Mucosa of descending colon (tissue), 3 donors: ENCODE data around the gene DHX9. TPM values are rescaled to one million over a fixed set of nuclear protein-coding genes. Genes with fewer than 3 reads are reported as not detected.

Source experiments
- ATAC-seq: fragments of 200-7000 bp; cut with Tn5 transposase; one replicate; pipeline ENCODE4 v1.9.1; 2020; ENCODE audit warnings: mild to moderate bottlenecking, moderate library complexity
- DNase-seq, 3 donors: peaks; one replicate each; pipeline ENCODE4 v3.0.0-alpha.2; 2020
- H3K36me3 ChIP-seq: fragments of 200-600 bp; one replicate; pipeline ENCODE4 v1.8.0; 2021; ENCODE audit warnings: low read depth, mild to moderate bottlenecking
- H3K4me1 ChIP-seq: fragments of 200-600 bp; one replicate; pipeline ENCODE4 v1.8.0; 2021; ENCODE audit warnings: low read depth, mild to moderate bottlenecking
- H3K4me3 ChIP-seq: fragments of 200-600 bp; one replicate; pipeline ENCODE4 v1.8.0; 2021; ENCODE audit warnings: mild to moderate bottlenecking
- H3K9me3 ChIP-seq: fragments of 200-600 bp; one replicate; pipeline ENCODE4 v1.8.0; 2021; ENCODE audit warnings: mild to moderate bottlenecking
- CTCF ChIP-seq: fragments of 200-600 bp; IDR thresholded peaks from one replicate; pipeline ENCODE4 v1.8.0; 2022; ENCODE audit warnings: antibody characterized with exemption, mild to moderate bottlenecking
- intact Hi-C, 2 donors: fragments of 100-400 bp; cut with DNase I in 1 of 2; cut with micrococcal nuclease in 1 of 2; formaldehyde crosslinking; loops; one replicate each; pipeline versions ENCODE4 v1.11.0 to v1.11.1; 2022; cut with DNase I, micrococcal nuclease
- total RNA-seq, 3 donors: library from RNA; stranded (reverse); fragmentation: NEBNext Ultra II Directional in 2 of 3; extraction: Animal tissue kit (Norgen Biotek cat#: 25700) in 2 of 3; gene quantifications; one replicate each; pipeline versions ENCODE4 v1.2.1 to v1.2.4, GENCODE V29; 2021 to 2023
- donor health status: DM: no; HTN: no; CAD: no; lungs with moderate emphysema.
- donor health status: DM: no; HTN: no; CAD: no.
- donor health status: DM: no; HTN: yes; CAD: no.

The DHX9 gene
- total RNA-seq, 3 donors from 2014 or later: 88.8 to 112 (median 101) TPM

GRCh38 chr1:182863940-182864339 is 24.8 kb downstream of the DHX9 start:
- no peaks in the 10 kb centered on the region for H3K9me3 ChIP-seq
- H3K4me1 ChIP-seq: no peaks in the 10 kb centered on the region
- ATAC-seq: no peak
- no peak for TF ChIP-seq CTCF
- intact Hi-C loops: no loop called here
- peaks cover 17% of the 10 kb centered on the region for H3K36me3 ChIP-seq
- no peak overlapping the region for H3K4me3 ChIP-seq
- no peak for DNase-seq

DNA sequence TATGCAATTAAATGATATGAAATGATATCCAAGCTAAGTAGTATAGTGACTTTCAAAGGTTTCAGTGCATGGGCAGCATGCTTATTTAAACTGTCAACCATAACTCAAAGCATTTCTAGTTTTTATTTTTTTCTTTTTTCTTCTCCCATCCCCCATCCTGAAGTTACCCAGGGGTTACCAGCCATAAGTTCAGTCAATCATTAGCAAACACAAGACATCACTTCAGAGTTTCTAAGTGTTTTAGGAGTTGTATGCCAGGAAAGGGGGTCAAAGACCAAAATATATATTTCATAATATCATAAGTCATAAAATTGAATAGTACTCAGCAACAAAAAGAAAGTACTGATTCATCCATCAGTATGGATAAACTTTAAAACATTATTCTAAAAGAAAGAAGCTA is 28.7 kb downstream of the DHX9 start:
- Histone ChIP-seq H3K4me1 (no peaks in the 10 kb centered on the region), H3K4me3 (no peak overlapping the region), H3K9me3 (no peaks in the 10 kb centered on the region), H3K36me3 (peaks cover 4% of the 10 kb centered on the region)
- TF ChIP-seq CTCF: no peak
- ATAC-seq (no peak), DNase-seq (no peak)
- intact Hi-C loops: no loop called here

DNA sequence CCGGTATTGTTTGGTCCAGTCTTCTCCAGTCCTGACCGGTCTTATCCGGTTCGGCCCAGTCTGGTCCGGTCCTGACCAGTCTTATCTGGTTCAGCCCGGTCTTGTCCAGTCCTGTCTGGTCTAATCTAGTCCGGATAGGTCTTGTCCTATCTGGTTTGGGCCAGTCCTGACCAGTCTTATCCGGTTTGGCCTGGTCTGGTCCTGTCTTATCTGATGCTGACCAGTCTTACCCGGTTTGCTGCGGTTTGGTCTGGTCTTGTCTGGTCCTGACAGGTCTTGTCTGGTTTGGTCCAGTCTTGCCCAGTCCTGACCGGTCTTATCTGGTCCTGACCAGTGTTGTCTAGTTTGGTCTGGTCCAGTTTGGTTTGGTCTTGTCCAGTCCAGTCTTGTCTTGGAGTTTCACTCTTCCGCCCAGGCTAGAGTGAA is 30.1 kb downstream of the DHX9 start:
- no peak for TF ChIP-seq CTCF
- H3K4me3 ChIP-seq: no peak overlapping the region
- ATAC-seq (peak; percentile 19), DNase-seq (no peak)
- intact Hi-C loops: no loop called here
- no peaks in the 10 kb centered on the region for H3K4me1 ChIP-seq
- no peaks in the 10 kb centered on the region for H3K9me3 ChIP-seq
- peaks cover 4% of the 10 kb centered on the region for H3K36me3 ChIP-seq

DNA sequence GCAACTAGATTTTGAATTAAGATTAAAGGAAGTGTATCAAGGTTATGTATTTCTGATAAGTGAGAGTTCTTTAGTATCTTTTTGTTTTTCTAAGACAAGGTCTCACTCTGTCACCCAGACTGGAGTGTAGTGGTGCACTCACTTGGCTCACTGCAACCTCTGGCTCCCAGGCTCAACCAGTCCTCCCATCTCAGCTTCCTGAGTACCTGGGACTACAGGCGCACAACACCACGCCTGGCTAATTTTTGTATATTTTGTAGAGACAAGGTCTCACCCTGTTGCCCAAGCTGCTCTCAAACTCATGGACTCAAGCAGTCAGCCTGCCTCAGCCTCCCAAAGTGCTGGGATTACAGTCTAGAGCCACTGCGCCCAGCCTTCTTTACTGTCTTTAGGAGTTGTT is 33.7 kb downstream of the DHX9 start:
- H3K4me3 ChIP-seq: no peak overlapping the region
- intact Hi-C loops: no loop called here
- H3K9me3 ChIP-seq: no peaks in the 10 kb centered on the region
- H3K4me1 ChIP-seq: no peaks in the 10 kb centered on the region
- TF ChIP-seq CTCF: no peak
- peaks cover 21% of the 10 kb centered on the region for H3K36me3 ChIP-seq
- no peak for ATAC-seq
- DNase-seq: no peak

DNA sequence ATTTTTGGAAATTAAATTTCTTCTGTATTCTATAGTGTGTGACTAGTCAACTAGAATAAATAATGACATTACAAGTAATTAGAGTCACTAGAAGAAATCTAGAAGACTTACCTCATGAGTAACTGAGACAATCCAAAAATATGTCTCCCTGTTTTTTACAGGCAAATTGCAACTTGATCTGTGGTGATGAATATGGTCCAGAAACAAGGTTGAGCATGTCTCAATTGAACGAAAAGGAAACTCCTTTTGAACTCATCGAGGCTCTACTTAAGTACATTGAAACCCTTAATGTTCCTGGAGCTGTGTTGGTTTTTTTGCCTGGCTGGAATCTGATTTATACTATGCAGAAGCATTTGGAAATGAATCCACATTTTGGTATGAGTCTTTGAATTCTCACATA is 36.7 kb downstream of the DHX9 start:
- intact Hi-C loops: no loop called here
- H3K9me3 ChIP-seq: no peaks in the 10 kb centered on the region
- H3K36me3 ChIP-seq: peaks cover 24% of the 10 kb centered on the region
- no peak overlapping the region for H3K4me3 ChIP-seq
- no peak for TF ChIP-seq CTCF
- H3K4me1 ChIP-seq: no peaks in the 10 kb centered on the region
- no peak for ATAC-seq
- no peak for DNase-seq

DNA sequence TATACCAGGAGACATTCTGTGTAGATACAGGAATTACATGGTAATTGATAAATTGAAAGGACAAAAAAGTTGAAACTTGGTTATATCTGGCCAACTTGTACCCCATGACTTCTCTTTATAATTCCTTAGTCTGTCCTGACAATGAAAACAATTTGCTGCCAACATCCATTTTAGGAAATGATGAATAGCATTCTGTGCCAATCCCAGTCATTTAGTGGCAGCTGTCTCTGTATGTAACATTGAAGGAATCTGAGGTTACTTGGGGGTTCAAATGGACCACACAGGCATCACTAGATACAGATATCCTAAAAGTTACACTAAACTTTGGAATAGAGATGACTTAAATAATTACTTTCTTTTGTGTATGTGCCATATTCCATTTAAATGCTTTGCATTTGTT is 38.2 kb downstream of the DHX9 start:
- H3K4me1 ChIP-seq: no peaks in the 10 kb centered on the region
- intact Hi-C loops: no loop called here
- DNase-seq: no peak
- no peak for ATAC-seq
- no peak overlapping the region for H3K4me3 ChIP-seq
- TF ChIP-seq CTCF: no peak
- H3K9me3 ChIP-seq: no peaks in the 10 kb centered on the region
- H3K36me3 ChIP-seq: peaks cover 23% of the 10 kb centered on the region
